Urothelium cell line (cell line): Measurements from ENCODE around the gene POU2F1.

Source experiments
- DNase-seq: peaks from one replicate; pipeline ENCODE4 v3.0.0; 2011; ENCODE audit warnings: low spot score, mixed read lengths
- FAIRE-seq: peaks from 2 replicates; lab custom pipeline; 2011; peaks lifted over from hg19 to GRCh38; lab: Jason Lieb, UNC

Gene POU2F1

GRCh38 chr1:167266965-167267364, 46.3 kb downstream of the POU2F1 start:
- FAIRE-seq (no peak), DNase-seq (no peak)

DNA sequence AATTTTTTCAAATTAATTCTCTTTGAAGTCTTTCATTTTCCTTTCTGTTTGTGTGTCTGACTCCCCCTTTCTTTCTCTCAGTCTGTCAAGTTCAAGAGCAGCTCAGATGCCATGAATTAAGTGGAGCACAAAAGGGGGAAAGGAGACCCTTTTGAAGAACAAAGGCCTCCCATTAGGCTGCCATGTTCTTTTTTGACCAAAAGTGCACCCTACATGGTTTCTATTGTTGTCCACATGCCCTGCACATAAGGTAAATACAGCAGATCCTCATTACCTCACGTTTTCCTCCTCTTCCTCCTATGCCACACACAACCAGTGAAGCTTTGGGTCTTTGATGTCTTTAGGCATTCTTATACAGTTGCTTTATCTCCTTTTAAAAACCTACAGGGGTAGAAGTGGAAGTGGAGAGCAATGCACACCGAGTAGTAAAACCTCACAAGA, 47.7 kb downstream of the POU2F1 start:
- FAIRE-seq (no peak), DNase-seq (no peak)

- no peak for DNase-seq
- FAIRE-seq = no peak
Measured at GRCh38 chr1:167270349-167271092, 49.8 kb downstream of the POU2F1 start.

DNA sequence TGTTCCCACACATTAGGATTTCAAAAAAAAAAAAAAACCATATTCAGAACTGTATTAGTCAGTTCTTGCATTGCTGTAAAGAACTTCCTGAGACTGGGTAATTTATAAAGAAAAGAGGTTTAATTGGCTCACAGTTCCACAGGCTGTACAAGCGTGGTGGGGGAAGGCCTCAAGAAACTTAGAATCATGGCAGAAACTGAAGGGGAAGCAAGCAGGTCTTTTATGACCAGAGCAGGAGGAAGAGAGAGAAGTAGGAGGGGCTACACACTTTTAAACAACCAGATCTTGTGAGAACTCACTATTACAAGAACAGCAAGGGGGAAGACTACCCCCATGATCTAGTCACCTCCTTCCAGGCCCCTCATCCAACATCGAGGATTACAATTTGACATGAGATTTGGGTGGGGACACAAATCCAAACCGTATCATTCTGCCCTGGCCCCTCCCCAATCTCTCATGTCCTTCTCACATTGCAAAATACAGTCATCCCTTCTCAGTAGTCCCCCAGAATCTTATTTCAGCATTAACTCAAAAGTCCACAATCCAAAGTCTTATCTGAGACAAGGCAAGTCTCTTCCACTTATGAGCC, 51.8 kb downstream of the POU2F1 start:
- FAIRE-seq (no peak), DNase-seq (no peak)

DNA sequence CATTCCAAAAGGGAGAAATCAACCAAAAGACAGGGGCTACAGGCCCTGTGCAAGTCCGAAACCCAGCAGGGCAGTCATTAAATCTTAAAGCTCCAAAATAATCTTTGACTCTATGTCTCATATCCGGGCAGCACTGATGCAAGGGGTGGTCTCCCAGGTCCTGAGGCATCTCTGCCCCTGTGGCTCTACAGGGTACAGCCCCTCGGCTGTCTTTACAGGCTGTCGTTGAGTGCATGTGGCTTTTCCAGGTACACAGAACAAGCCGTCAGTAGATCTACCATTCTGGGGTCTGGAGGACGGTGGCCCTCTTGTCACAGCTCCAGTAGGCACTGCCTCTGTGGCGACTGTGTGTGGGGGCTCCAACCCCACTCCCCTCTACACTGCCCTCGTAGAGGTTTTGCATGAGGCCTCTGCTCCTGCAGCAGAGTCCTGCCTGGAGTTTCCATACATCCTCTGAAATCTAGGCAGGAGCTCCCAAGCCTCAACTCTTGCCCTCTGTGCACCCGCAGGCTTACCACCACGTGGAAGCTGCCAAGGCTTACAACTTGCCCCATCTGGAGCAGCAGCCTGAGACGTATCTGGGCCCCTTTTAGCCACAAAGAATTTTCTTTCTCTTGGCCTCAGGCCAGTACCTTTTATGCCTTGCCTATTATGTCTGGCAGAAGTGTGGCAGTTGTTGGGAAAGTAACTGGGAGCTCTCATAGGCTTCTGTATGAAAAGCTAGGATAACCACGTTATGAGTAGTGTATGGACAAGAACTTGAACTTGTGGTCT, 52.5 kb downstream of the POU2F1 start:
- DNase-seq (peak; percentile 33), FAIRE-seq (no peak)

DNA sequence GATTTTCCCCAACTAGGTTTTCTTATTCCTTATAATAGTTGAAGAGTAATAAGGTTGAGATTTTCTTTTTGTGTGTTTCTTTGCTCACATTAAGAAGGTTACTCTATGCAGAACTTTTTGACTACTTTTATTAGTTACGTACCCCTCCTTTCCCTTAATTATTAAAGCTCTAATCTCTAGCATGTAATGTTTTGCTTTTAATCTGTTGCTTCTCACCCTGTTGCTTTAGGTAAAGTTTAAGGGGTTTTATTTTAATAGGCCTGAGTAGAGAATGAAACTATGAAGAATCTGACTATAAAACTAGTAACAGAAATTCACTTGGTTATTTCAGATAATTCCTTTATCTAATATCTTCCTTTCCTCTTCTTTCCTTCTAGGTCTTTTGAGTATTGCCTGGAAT, 53.4 kb downstream of the POU2F1 start:
- DNase-seq (no peak), FAIRE-seq (no peak)

- FAIRE-seq (no peak), DNase-seq (no peak)
Measured at GRCh38 chr1:167276969-167277368, 56.3 kb downstream of the POU2F1 start.

- no peak for FAIRE-seq
- no peak for DNase-seq
Measured at GRCh38 chr1:167278497-167278896, 57.8 kb downstream of the POU2F1 start.

DNA sequence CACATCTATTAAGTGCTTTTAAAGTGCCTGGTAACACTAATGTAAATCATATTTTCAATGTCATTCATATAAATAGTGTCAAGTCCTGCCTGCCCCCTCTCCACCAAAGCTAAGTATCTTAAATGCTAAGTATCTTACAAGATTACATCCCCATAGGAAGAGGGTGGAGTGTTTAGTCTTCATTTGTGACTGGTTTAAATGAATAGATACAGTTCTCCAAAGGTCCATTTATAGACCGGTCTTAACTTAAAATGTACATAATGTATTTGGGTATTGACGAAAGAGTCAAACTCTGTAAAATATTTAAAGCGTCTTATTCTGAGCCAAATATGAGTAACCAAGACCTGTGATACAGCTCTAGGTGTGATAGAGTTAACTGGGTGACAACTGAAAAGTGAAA, 60.2 kb downstream of the POU2F1 start:
- FAIRE-seq (no peak), DNase-seq (no peak)

GRCh38 chr1:167288390-167289074, 67.8 kb downstream of the POU2F1 start:
- FAIRE-seq = no peak
- DNase-seq = no peak

DNA sequence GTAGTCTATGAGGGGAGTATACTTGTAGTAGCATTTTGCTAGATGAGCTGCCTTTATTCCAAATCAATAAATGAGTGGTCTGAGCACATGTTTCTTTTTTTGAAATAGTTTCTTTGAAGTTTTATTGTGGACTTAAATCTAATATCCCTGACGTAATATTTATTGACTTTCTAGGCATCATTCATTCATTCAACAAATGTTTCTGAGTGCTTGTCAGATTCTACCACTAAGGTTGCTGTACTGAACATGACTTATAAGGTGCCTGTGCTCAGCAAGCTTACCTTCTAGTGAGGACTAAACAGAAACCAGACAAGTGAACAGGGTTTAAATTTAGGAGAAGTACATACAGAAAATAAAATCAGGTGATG, 68.4 kb downstream of the POU2F1 start:
- DNase-seq (no peak), FAIRE-seq (no peak)

DNA sequence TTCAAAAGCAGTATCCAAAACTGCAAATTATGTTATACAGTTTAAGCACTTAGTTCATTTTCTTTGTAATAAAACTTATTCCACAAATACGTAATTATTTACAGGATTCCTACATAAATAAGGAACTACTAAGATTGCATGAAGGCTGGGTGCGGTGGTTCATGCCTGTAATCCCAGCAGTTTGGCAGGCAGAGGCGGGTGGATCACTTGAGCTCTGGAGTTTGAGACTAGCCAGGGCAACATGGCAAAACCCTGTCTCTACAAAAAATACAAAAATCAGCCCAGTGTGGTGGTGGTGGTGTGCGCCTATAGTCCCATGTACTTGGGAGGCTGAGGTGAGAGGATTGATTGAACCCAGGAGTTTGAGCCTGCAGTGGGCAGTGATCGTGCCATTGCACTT, 69.3 kb downstream of the POU2F1 start:
- no peak for FAIRE-seq

DNA sequence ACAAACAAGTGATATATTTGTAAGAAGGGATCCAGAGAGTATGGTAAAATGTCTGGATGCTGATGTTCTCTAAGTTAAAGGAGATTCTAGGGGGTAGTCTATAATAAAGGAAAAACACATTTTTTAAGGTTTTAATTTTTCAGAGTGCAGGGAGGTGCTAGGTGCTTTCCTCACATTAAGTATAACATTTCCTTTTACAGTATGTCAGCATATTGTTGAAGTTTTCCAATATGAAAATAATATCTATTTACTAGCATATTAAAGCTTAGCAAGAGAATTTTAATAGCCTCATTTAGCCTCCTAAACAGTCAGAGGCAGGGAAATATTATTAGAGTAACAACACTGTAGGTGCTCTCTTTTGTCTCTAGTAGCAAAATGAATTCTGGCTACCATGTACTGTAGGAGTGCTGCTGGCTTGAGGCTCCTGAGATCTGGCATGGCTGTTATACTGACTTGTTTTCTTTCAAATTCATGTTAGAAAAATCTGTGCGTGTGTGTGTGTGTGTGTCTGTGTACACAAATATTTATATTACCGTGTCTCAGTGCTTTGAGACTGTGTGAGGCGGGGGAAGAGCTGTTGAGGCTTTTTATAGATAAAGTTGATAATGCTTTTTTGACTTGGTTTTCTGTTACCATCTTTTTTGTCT, 71.0 kb downstream of the POU2F1 start:
- no peak for DNase-seq
- no peak for FAIRE-seq

More for the DNA sequence above, 69.3 kb downstream of the POU2F1 start:
- DNase-seq = no peak

DNA sequence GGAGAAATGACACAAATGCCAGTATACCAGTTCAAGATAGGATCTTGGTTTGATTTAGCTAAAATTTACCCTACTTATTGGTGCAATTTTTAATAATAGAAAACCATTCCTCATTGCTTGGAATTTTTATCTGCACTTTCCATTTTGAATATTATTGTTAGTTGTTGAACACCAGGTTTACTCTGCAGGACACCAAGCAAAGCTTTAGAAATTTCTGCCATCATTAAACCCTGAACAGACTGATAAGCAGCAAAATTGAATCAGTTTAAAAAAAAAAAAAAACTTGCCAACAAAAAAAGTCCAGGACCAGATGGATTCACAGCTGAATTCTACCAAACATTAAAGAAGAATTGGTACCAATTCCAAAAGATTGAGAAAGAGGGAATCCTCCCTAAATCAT, 71.5 kb downstream of the POU2F1 start:
- DNase-seq (no peak), FAIRE-seq (no peak)

DNA sequence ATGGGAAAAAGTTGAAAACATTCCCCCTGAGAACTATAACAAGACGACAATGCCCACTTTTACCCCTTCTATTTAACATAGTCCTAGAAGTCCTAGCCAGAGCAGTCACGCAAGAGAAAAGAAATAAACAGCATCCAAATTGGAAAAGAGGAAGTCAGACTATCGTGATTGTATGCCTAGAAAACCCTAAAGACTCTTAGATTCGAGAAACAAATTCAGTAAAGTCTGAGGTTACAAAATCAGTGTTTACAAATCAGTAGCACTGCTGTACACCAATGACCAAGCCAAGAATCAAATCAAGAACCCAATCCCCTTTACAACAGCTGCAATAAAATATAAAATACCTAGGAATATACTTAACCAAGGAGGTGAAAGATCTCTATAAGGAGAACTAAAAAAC, 72.4 kb downstream of the POU2F1 start:
- no peak for DNase-seq

DNA sequence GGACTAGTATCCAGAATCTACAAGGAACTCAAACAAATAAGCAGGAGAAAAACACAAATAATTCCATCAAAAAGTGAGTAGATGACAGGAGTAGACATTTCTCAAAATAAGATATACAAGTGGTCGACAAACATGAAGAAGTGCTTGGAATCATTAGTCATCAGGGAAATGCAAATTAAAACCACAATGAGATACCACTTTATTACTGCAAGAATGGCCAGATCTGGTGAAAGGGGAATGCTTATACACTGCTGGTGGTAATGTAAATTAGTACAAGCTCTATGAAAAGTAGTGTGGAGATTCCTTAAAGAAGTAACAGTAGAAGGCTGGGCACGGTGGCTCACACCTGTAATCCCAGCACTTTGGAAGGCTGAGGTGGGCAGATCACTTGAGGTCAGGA, 73.8 kb downstream of the POU2F1 start:
- DNase-seq (no peak), FAIRE-seq (no peak)

More for the DNA sequence above, 72.4 kb downstream of the POU2F1 start:
- FAIRE-seq = no peak

DNA sequence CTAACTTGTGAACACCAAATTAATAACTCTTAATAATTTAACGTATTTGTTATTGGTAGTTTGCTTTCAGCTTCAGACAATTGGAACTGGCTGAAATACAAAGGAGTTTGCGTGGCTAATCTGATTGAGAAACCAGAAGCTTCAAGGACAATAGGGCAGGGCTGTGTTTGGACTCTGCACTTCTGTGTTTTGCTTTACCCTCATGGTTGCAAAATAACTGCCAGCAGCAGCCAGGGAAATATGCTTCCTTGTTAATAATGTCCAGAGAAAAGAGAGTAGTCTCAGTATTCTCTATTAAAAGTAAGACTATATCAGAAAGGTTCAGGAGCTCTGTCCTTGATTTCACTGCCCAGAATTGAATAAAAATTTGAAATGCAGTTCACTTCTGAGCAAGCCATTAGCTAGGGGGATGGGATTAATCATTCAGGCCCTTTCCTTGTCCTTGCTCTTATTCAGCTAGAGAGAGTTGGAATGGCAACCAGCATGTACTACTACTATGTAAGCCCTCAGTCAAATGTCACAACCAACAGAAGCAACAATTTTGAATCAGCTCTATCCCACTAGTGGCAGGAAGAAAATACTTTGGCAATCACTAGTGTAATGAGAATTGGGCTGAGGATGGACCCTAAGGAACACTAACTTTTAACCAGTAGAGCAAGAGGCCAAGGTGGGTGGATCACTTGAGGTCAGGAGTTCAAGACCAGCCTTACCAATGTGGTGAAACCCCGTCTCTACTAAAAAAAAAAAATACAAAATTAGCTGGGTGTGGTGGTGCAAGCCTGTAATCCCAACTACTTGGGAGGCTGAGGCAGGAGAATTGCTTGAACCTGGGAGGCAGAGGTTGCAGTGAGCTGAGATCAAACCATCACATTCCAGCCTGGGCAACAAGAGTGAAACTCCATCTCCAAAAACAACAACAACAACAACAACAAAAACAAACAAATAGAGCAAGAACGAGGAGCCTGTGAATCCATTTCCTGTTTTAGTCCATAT, 76.8 kb downstream of the POU2F1 start:
- DNase-seq = no peak
- FAIRE-seq = no peak

DNA sequence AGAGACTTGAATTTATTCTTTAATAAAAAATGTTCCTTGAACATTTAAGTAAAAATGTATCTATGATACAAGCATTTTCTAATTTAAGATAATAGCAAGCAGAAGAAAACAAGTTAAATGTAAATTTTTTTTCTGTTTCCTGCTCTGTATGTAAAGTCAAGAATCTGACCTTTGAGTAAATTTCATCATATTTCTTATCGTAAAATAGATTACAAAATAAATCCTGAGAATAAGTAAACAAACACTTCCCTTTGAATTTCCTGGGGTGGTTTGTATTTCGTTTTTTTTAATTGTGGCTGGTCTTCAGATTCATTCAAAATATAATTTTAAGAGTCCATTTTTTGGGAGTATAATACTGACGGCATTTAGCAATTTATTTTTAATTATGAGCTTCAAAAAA, 77.6 kb downstream of the POU2F1 start:
- FAIRE-seq (no peak), DNase-seq (no peak)

- DNase-seq (no peak), FAIRE-seq (no peak)
Measured at GRCh38 chr1:167301355-167301754, 80.7 kb downstream of the POU2F1 start.

DNA sequence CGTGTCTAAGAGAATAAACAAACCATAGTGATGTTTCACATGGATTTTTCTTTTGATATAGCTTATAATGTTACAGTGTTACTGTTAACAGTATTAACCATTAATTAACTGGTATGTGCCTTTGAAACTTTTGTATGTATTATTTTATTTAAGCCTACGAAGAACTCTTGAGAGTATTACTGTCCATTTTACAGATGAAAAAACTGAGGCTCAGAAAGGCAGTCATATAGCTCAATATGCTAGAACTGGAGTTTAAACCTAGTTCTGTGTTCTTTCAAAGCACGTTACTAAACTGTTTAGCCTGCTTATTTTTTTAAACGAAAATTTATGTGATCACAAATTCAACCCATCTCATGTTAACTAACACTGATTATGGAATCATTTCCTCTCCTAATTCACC, 83.5 kb downstream of the POU2F1 start:
- FAIRE-seq (no peak), DNase-seq (no peak)
